ENCODE data around the gene PCDH9.

DNA sequence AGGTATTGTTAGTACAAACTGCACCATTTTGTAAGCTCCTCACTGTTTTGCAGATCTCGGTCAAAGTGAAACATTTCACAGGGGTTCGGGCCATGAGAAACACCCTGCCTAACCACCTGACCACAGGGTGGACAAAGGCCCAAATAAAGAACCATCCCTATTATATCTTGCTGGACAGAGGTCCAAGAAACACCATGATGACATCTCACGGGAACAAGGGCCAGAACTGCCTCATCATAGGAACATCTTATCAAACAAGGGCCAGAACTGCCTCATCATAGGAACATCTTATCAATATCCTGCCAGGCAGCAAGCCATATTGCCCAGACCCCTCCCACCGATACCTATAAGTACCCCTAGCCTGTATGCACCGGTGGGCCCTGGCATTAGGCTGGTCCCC, 99.7 kb downstream of the PCDH9 start:
- TF ChIP-seq, protein P1, sequence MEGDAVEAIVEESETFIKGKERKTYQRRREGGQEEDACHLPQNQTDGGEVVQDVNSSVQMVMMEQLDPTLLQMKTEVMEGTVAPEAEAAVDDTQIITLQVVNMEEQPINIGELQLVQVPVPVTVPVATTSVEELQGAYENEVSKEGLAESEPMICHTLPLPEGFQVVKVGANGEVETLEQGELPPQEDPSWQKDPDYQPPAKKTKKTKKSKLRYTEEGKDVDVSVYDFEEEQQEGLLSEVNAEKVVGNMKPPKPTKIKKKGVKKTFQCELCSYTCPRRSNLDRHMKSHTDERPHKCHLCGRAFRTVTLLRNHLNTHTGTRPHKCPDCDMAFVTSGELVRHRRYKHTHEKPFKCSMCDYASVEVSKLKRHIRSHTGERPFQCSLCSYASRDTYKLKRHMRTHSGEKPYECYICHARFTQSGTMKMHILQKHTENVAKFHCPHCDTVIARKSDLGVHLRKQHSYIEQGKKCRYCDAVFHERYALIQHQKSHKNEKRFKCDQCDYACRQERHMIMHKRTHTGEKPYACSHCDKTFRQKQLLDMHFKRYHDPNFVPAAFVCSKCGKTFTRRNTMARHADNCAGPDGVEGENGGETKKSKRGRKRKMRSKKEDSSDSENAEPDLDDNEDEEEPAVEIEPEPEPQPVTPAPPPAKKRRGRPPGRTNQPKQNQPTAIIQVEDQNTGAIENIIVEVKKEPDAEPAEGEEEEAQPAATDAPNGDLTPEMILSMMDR (CRISPR knock-in tag; IDR thresholded peaks at IDR 0.05) = no peak
- TF ChIP-seq ZNF792 (CRISPR knock-in tag; IDR thresholded peaks at IDR 0.05) = no peak
- TF ChIP-seq ZNF530 (CRISPR knock-in tag; IDR thresholded peaks at IDR 0.05; ENCODE audit: low read depth) = no peak
- no peak for TF ChIP-seq SMAD9 (CRISPR knock-in tag; IDR thresholded peaks at IDR 0.05)
- no peak for TF ChIP-seq SIX4 (CRISPR knock-in tag; IDR thresholded peaks at IDR 0.05)
- TF ChIP-seq EZH2 (conservative IDR thresholded peaks at IDR 0.05; ENCODE audit: low read depth, low read length) = no peak
- TF ChIP-seq FOXK1 (CRISPR knock-in tag; IDR thresholded peaks at IDR 0.05; ENCODE audit: borderline replicate concordance, low read depth) = no peak
- TF ChIP-seq POLR2A (IDR thresholded peaks at IDR 0.05; ENCODE audit: insufficient read depth in 1 of 2, low read depth in 2 of 2, low read length in 2 of 2) = no peak
- TF ChIP-seq, protein P2, sequence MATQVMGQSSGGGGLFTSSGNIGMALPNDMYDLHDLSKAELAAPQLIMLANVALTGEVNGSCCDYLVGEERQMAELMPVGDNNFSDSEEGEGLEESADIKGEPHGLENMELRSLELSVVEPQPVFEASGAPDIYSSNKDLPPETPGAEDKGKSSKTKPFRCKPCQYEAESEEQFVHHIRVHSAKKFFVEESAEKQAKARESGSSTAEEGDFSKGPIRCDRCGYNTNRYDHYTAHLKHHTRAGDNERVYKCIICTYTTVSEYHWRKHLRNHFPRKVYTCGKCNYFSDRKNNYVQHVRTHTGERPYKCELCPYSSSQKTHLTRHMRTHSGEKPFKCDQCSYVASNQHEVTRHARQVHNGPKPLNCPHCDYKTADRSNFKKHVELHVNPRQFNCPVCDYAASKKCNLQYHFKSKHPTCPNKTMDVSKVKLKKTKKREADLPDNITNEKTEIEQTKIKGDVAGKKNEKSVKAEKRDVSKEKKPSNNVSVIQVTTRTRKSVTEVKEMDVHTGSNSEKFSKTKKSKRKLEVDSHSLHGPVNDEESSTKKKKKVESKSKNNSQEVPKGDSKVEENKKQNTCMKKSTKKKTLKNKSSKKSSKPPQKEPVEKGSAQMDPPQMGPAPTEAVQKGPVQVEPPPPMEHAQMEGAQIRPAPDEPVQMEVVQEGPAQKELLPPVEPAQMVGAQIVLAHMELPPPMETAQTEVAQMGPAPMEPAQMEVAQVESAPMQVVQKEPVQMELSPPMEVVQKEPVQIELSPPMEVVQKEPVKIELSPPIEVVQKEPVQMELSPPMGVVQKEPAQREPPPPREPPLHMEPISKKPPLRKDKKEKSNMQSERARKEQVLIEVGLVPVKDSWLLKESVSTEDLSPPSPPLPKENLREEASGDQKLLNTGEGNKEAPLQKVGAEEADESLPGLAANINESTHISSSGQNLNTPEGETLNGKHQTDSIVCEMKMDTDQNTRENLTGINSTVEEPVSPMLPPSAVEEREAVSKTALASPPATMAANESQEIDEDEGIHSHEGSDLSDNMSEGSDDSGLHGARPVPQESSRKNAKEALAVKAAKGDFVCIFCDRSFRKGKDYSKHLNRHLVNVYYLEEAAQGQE (IDR thresholded peaks at IDR 0.05; ENCODE audit: borderline replicate concordance in 1 of 2, low read depth in 1 of 2, low read length in 2 of 2) = no peak
- no peak for TF ChIP-seq CHCHD3 (CRISPR knock-in tag; IDR thresholded peaks at IDR 0.05)
- TF ChIP-seq TAF1 (CRISPR knock-in tag; IDR thresholded peaks at IDR 0.05) = no peak
- TF ChIP-seq, protein P3, sequence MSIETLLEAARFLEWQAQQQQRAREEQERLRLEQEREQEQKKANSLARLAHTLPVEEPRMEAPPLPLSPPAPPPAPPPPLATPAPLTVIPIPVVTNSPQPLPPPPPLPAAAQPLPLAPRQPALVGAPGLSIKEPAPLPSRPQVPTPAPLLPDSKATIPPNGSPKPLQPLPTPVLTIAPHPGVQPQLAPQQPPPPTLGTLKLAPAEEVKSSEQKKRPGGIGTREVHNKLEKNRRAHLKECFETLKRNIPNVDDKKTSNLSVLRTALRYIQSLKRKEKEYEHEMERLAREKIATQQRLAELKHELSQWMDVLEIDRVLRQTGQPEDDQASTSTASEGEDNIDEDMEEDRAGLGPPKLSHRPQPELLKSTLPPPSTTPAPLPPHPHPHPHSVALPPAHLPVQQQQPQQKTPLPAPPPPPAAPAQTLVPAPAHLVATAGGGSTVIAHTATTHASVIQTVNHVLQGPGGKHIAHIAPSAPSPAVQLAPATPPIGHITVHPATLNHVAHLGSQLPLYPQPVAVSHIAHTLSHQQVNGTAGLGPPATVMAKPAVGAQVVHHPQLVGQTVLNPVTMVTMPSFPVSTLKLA (IDR thresholded peaks at IDR 0.05) = no peak
- no peak for TF ChIP-seq BCL6 (CRISPR knock-in tag; IDR thresholded peaks at IDR 0.05)
